WTC11 (cell line): ENCODE data around the gene TMCC2.

Experiments used
- CTCF ChIP-seq: fragments of 200-600 bp; IDR thresholded peaks from 2 replicates; pipeline ENCODE4 v1.8.0; 2022; ENCODE audit warnings: antibody characterized with exemption
- ETV6 ChIP-seq: sonication (generic); formaldehyde crosslinking; IDR thresholded peaks from 2 replicates; pipeline ENCODE4 v1.8.1; 2022; ENCODE audit warnings: mild to moderate bottlenecking, missing genetic modification reagents
- GRHL2 ChIP-seq: fragments of 250-450 bp; sonication (Bioruptor Pico); IDR thresholded peaks from 2 replicates; pipeline ENCODE4 v1.8.0; 2022; ENCODE audit warnings: mild to moderate bottlenecking, moderate library complexity; ENCODE audit not compliant: insufficient replicate concordance, severe bottlenecking
- JUN ChIP-seq: sonication (generic); formaldehyde crosslinking; IDR thresholded peaks from 2 replicates; pipeline ENCODE4 v1.8.0; 2023; ENCODE audit warnings: mild to moderate bottlenecking, missing genetic modification reagents
- MLX ChIP-seq: sonication (generic); formaldehyde crosslinking; IDR thresholded peaks from 2 replicates; pipeline ENCODE4 v1.8.1; 2023; ENCODE audit warnings: mild to moderate bottlenecking, missing genetic modification reagents, moderate library complexity
- NR3C1 ChIP-seq: sonication (generic); formaldehyde crosslinking; conservative IDR thresholded peaks from 2 replicates; pipeline ENCODE4 v1.8.1; 2023; ENCODE audit warnings: low read depth, mild to moderate bottlenecking, missing genetic modification reagents
- TP53 ChIP-seq: sonication (generic); formaldehyde crosslinking; IDR thresholded peaks from 2 replicates; pipeline ENCODE4 v1.8.1; 2023; ENCODE audit warnings: mild to moderate bottlenecking, missing genetic modification reagents
- ZBTB43 ChIP-seq: sonication (generic); formaldehyde crosslinking; IDR thresholded peaks from 2 replicates; pipeline ENCODE4 v1.8.1; 2023; ENCODE audit warnings: mild to moderate bottlenecking, missing genetic modification reagents
- ZNF263 ChIP-seq: sonication (generic); formaldehyde crosslinking; IDR thresholded peaks from 2 replicates; pipeline ENCODE4 v1.8.1; 2022; ENCODE audit warnings: low read depth, mild to moderate bottlenecking, moderate library complexity, missing genetic modification reagents
- ZNF317 ChIP-seq: sonication (generic); formaldehyde crosslinking; IDR thresholded peaks from 2 replicates; pipeline ENCODE4 v1.8.1; 2023; ENCODE audit warnings: low read depth, mild to moderate bottlenecking, moderate library complexity, missing genetic modification reagents, borderline replicate concordance
- TF ChIP-seq, protein P1 (sequence below): sonication (generic); formaldehyde crosslinking; IDR thresholded peaks from 2 replicates; pipeline ENCODE4 v1.8.0; 2022; ENCODE audit warnings: mild to moderate bottlenecking, missing genetic modification reagents
- TF ChIP-seq, protein P2 (sequence below): sonication (generic); formaldehyde crosslinking; IDR thresholded peaks from 2 replicates; pipeline ENCODE4 v1.8.1; 2023; ENCODE audit warnings: mild to moderate bottlenecking, missing genetic modification reagents, borderline replicate concordance
- TF ChIP-seq, protein P3 (sequence below): sonication (generic); formaldehyde crosslinking; IDR thresholded peaks from 2 replicates; pipeline ENCODE4 v1.8.1; 2022; ENCODE audit warnings: missing genetic modification reagents, borderline replicate concordance

GRCh38 chr1:205248793-205249601 lies 21.3 kb downstream of the TMCC2 start:
- TF ChIP-seq ZNF263 (CRISPR knock-in tag) (no peak), CTCF (no peak), TP53 (CRISPR knock-in tag) (no peak), ETV6 (CRISPR knock-in tag) (no peak), ZNF317 (CRISPR knock-in tag) (no peak), JUN (no peak), ZBTB43 (CRISPR knock-in tag) (no peak), NR3C1 (CRISPR knock-in tag) (no peak), GRHL2 (CRISPR knock-in tag) (no peak), MLX (CRISPR knock-in tag) (no peak)
- TF ChIP-seq, protein P1, sequence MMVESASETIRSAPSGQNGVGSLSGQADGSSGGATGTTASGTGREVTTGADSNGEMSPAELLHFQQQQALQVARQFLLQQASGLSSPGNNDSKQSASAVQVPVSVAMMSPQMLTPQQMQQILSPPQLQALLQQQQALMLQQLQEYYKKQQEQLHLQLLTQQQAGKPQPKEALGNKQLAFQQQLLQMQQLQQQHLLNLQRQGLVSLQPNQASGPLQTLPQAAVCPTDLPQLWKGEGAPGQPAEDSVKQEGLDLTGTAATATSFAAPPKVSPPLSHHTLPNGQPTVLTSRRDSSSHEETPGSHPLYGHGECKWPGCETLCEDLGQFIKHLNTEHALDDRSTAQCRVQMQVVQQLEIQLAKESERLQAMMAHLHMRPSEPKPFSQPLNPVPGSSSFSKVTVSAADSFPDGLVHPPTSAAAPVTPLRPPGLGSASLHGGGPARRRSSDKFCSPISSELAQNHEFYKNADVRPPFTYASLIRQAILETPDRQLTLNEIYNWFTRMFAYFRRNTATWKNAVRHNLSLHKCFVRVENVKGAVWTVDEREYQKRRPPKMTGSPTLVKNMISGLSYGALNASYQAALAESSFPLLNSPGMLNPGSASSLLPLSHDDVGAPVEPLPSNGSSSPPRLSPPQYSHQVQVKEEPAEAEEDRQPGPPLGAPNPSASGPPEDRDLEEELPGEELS (CRISPR knock-in tag) = no peak
- TF ChIP-seq, protein P2, sequence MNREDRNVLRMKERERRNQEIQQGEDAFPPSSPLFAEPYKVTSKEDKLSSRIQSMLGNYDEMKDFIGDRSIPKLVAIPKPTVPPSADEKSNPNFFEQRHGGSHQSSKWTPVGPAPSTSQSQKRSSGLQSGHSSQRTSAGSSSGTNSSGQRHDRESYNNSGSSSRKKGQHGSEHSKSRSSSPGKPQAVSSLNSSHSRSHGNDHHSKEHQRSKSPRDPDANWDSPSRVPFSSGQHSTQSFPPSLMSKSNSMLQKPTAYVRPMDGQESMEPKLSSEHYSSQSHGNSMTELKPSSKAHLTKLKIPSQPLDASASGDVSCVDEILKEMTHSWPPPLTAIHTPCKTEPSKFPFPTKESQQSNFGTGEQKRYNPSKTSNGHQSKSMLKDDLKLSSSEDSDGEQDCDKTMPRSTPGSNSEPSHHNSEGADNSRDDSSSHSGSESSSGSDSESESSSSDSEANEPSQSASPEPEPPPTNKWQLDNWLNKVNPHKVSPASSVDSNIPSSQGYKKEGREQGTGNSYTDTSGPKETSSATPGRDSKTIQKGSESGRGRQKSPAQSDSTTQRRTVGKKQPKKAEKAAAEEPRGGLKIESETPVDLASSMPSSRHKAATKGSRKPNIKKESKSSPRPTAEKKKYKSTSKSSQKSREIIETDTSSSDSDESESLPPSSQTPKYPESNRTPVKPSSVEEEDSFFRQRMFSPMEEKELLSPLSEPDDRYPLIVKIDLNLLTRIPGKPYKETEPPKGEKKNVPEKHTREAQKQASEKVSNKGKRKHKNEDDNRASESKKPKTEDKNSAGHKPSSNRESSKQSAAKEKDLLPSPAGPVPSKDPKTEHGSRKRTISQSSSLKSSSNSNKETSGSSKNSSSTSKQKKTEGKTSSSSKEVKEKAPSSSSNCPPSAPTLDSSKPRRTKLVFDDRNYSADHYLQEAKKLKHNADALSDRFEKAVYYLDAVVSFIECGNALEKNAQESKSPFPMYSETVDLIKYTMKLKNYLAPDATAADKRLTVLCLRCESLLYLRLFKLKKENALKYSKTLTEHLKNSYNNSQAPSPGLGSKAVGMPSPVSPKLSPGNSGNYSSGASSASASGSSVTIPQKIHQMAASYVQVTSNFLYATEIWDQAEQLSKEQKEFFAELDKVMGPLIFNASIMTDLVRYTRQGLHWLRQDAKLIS = no peak
- TF ChIP-seq, protein P3, sequence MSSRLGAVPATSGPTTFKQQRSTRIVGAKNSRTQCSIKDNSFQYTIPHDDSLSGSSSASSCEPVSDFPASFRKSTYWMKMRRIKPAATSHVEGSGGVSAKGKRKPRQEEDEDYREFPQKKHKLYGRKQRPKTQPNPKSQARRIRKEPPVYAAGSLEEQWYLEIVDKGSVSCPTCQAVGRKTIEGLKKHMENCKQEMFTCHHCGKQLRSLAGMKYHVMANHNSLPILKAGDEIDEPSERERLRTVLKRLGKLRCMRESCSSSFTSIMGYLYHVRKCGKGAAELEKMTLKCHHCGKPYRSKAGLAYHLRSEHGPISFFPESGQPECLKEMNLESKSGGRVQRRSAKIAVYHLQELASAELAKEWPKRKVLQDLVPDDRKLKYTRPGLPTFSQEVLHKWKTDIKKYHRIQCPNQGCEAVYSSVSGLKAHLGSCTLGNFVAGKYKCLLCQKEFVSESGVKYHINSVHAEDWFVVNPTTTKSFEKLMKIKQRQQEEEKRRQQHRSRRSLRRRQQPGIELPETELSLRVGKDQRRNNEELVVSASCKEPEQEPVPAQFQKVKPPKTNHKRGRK (CRISPR knock-in tag) = no peak
